ENCODE data around the gene GLI3. TPM values are rescaled to one million over a fixed set of nuclear protein-coding genes. Genes with fewer than 3 reads are reported as not detected.

GLI3 gene
- total and polyA plus RNA-seq, 8 donors, result 0.29 to 7.0 (median 2.3) TPM

GRCh38 chr7:42263971-42264370, 27.0 kb upstream of the GLI3 start:
- Histone ChIP-seq H3K27me3 (no peaks in the 10 kb centered on the region), H3K4me3 (no peak overlapping the region), H3K9me3 (no peaks in the 10 kb centered on the region), H3K4me1 (no peaks in the 10 kb centered on the region), H3K27ac (no peak overlapping the region), H3K36me3 (no peaks in the 10 kb centered on the region)
- no peak for DNase-seq
- intact Hi-C loops (cut with DNase I; ENCODE audit: low total_unique reads), result no loop called here
- no peak for TF ChIP-seq CTCF (IDR thresholded peaks at IDR 0.05)
- no peak for TF ChIP-seq POLR2A (IDR thresholded peaks at IDR 0.05)
- TF ChIP-seq POLR2AphosphoS5 (IDR thresholded peaks at IDR 0.05), result no peak
- 75 to 88% (median 85%) methylated on average over 4 of the region's 4 CpGs for WGBS, 5 donors

DNA sequence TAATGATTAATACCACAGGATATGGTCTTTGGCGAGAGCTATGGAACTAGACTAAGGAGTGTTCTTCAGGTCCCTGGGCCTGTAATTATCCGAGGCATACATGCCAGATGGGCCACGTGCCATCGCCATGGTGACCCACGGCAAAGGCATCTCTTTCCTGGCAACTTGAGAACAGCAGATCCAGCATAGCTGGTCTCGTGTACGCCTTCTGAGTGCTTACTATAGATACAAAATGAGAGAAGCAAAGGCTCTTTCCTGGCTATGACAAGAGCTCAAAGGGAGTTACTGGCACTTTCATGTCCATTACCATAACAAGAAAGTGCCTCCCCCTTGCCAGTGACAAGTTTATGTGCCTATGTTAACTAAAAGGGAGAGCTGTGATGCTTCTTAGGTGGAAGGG, 26.0 kb upstream of the GLI3 start:
- Histone ChIP-seq H3K36me3 (no peaks in the 10 kb centered on the region), H3K27ac (no peak overlapping the region), H3K27me3 (no peaks in the 10 kb centered on the region), H3K9me3 (no peaks in the 10 kb centered on the region), H3K4me3 (no peak overlapping the region), H3K4me1 (no peaks in the 10 kb centered on the region)
- peak in 1 of 3 donors; percentile 52 for TF ChIP-seq POLR2AphosphoS5 (IDR thresholded peaks at IDR 0.05)
- no peak for TF ChIP-seq CTCF (IDR thresholded peaks at IDR 0.05)
- intact Hi-C loops (cut with DNase I; ENCODE audit: low total_unique reads), result no loop called here
- DNase-seq, result peak in 1 of 2 donors; percentile 59
- 40 to 52% (median 48%) methylated on average over 7 of the region's 7 CpGs for WGBS, 5 donors

DNA sequence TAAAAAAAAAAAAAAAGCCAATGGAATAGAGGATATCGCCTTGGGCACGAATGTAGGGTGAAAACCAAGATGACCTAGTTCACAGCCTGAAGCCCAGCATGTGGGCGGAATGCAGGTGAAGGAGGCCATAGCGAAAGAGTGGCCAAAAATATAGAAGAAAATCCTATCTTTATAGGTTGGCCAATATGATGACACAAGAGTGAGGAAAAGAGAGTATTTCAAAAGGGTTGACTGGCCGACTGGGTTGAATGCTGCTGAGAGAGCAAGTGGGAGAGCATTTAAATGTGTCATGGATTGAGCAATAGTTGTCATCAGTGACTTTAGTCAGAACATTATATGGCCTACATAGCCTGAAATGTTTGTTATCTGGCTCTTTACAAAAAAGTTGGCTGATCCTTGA, 17.2 kb upstream of the GLI3 start:
- H3K36me3 ChIP-seq, result no peaks in the 10 kb centered on the region
- intact Hi-C loops (cut with DNase I; ENCODE audit: low total_unique reads), result no loop called here
- H3K9me3 ChIP-seq, result no peaks in the 10 kb centered on the region
- 78 to 90% (median 89%) methylated on average over 5 of the region's 5 CpGs for WGBS, 5 donors
- H3K4me3 ChIP-seq, result no peak overlapping the region
- TF ChIP-seq POLR2A (IDR thresholded peaks at IDR 0.05) (no peak), POLR2AphosphoS5 (IDR thresholded peaks at IDR 0.05) (peak in 1 of 3 donors; percentile 15), EP300 (IDR thresholded peaks at IDR 0.05) (no peak), CTCF (IDR thresholded peaks at IDR 0.05) (no peak)
- H3K27me3 ChIP-seq, result no peaks in the 10 kb centered on the region
- H3K27ac ChIP-seq, result no peak overlapping the region
- no peaks in the 10 kb centered on the region for H3K4me1 ChIP-seq
- no peak for DNase-seq

GRCh38 chr7:42253316-42253715, 16.3 kb upstream of the GLI3 start:
- no peaks in the 10 kb centered on the region for H3K4me1 ChIP-seq
- no peak overlapping the region for H3K27ac ChIP-seq
- no peaks in the 10 kb centered on the region for H3K9me3 ChIP-seq
- H3K27me3 ChIP-seq, result no peaks in the 10 kb centered on the region
- no peak overlapping the region for H3K4me3 ChIP-seq
- no peak for DNase-seq
- H3K36me3 ChIP-seq, result no peaks in the 10 kb centered on the region
- intact Hi-C loops (cut with DNase I; ENCODE audit: low total_unique reads), result no loop called here
- WGBS, 5 donors, result 80 to 94% (median 90%) methylated on average over 2 to 3 of the region's 3 CpGs
- TF ChIP-seq POLR2AphosphoS5 (IDR thresholded peaks at IDR 0.05) (no peak), EP300 (IDR thresholded peaks at IDR 0.05) (no peak), CTCF (IDR thresholded peaks at IDR 0.05) (no peak), POLR2A (IDR thresholded peaks at IDR 0.05) (no peak)

Data from stomach (tissue), 9 donors.